ENCODE data around the gene CMSS1. TPM values are rescaled to one million over a fixed set of nuclear protein-coding genes. Genes with fewer than 3 reads are reported as not detected.

CMSS1 gene
- 157 TPM for polyA plus RNA-seq (2013, experiment 1 of 2)
- polyA plus RNA-seq (2013, experiment 2 of 2), result 149 TPM

GRCh38 chr3:99817437-99818240, at the start of gene CMSS1:
CMSS1 (plus strand) TSS chr3:99817862.
- Histone ChIP-seq H3K79me2 (ENCODE audit: control insufficient read depth, insufficient read depth, low read length) (peaks cover 11% of the 10 kb centered on the region), H3K79me1 (ENCODE audit: low read length) (peaks cover 4% of the 10 kb centered on the region), H3K27ac (ENCODE audit: low read depth, low read length) (no peak within 1 kb of the TSS), H3K56ac (ENCODE audit: low read length) (peak within 1 kb of the TSS; percentile 83), H3K4ac (ENCODE audit: low read depth, low read length) (no peak within 1 kb of the TSS), H3K9ac (ENCODE audit: low read length) (peak within 1 kb of the TSS; percentile 64), H3K27me3 (ENCODE audit: insufficient read depth, low read length, poor library complexity) (no peaks in the 10 kb centered on the region), H3K4me1 (ENCODE audit: control insufficient read depth, low read depth, low read length) (no peaks in the 10 kb centered on the region), H3K4me3 (ENCODE audit: low read length) (peak within 1 kb of the TSS; percentile 32), H4K8ac (ENCODE audit: low read depth, low read length) (no peak within 1 kb of the TSS), H2BK5ac (ENCODE audit: low read length) (no peak within 1 kb of the TSS), H2BK15ac (replicated peaks; ENCODE audit: low read depth) (no peak within 1 kb of the TSS), H2BK120ac (ENCODE audit: low read depth, low read length) (no peak within 1 kb of the TSS), H3K36me3 (ENCODE audit: control insufficient read depth, insufficient read depth, low read length) (no peaks in the 10 kb centered on the region), H3K4me2 (ENCODE audit: low read length) (peak within 1 kb of the TSS; percentile 83), H3K18ac (ENCODE audit: low read length) (no peak within 1 kb of the TSS), H3K23ac (ENCODE audit: low read length) (no peak within 1 kb of the TSS), H4K5ac (ENCODE audit: low read length) (no peak within 1 kb of the TSS), H2AK5ac (ENCODE audit: low read length) (no peak within 1 kb of the TSS)
- WGBS (ENCODE audit: extremely low coverage, insufficient coverage, low lambda C conversion rate), result no CpG with 5 or more reads among the region's 60 CpGs
- peak; percentile 92 for DNase-seq

- H2BK15ac ChIP-seq (replicated peaks; ENCODE audit: low read depth), result no peak overlapping the region
- H3K27ac ChIP-seq (ENCODE audit: low read depth, low read length), result no peak overlapping the region
- H3K23ac ChIP-seq (ENCODE audit: low read length), result no peak overlapping the region
- no peaks in the 10 kb centered on the region for H3K79me1 ChIP-seq (ENCODE audit: low read length)
- no CpG with 5 or more reads among the region's 1 CpG for WGBS (ENCODE audit: extremely low coverage, insufficient coverage, low lambda C conversion rate)
- H3K9ac ChIP-seq (ENCODE audit: low read length), result no peak overlapping the region
- no peaks in the 10 kb centered on the region for H3K79me2 ChIP-seq (ENCODE audit: control insufficient read depth, insufficient read depth, low read length)
- no peak overlapping the region for H3K4ac ChIP-seq (ENCODE audit: low read depth, low read length)
- H4K5ac ChIP-seq (ENCODE audit: low read length), result no peak overlapping the region
- no peak overlapping the region for H3K4me3 ChIP-seq (ENCODE audit: low read length)
- H3K18ac ChIP-seq (ENCODE audit: low read length), result no peak overlapping the region
- no peak for DNase-seq
- H3K56ac ChIP-seq (ENCODE audit: low read length), result no peak overlapping the region
- no peaks in the 10 kb centered on the region for H3K36me3 ChIP-seq (ENCODE audit: control insufficient read depth, insufficient read depth, low read length)
- no peaks in the 10 kb centered on the region for H3K27me3 ChIP-seq (ENCODE audit: insufficient read depth, low read length, poor library complexity)
- no peak overlapping the region for H2AK5ac ChIP-seq (ENCODE audit: low read length)
- H3K4me1 ChIP-seq (ENCODE audit: control insufficient read depth, low read depth, low read length), result no peaks in the 10 kb centered on the region
- no peak overlapping the region for H4K8ac ChIP-seq (ENCODE audit: low read depth, low read length)
- no peak overlapping the region for H3K4me2 ChIP-seq (ENCODE audit: low read length)
- H2BK120ac ChIP-seq (ENCODE audit: low read depth, low read length), result no peak overlapping the region
- no peak overlapping the region for H2BK5ac ChIP-seq (ENCODE audit: low read length)
Measured at GRCh38 chr3:99768126-99768525, 49.5 kb upstream of the CMSS1 start.

GRCh38 chr3:99768808-99769501, 48.7 kb upstream of the CMSS1 start:
- no peak for DNase-seq
- Histone ChIP-seq H3K79me2 (ENCODE audit: control insufficient read depth, insufficient read depth, low read length) (no peaks in the 10 kb centered on the region), H3K9ac (ENCODE audit: low read length) (no peak overlapping the region), H2BK5ac (ENCODE audit: low read length) (no peak overlapping the region), H3K79me1 (ENCODE audit: low read length) (no peaks in the 10 kb centered on the region), H4K5ac (ENCODE audit: low read length) (no peak overlapping the region), H3K4me1 (ENCODE audit: control insufficient read depth, low read depth, low read length) (no peaks in the 10 kb centered on the region), H3K4me3 (ENCODE audit: low read length) (no peak overlapping the region), H4K8ac (ENCODE audit: low read depth, low read length) (no peak overlapping the region), H3K27me3 (ENCODE audit: insufficient read depth, low read length, poor library complexity) (no peaks in the 10 kb centered on the region), H3K23ac (ENCODE audit: low read length) (no peak overlapping the region), H3K18ac (ENCODE audit: low read length) (no peak overlapping the region), H2BK120ac (ENCODE audit: low read depth, low read length) (no peak overlapping the region), H2BK15ac (replicated peaks; ENCODE audit: low read depth) (no peak overlapping the region), H3K56ac (ENCODE audit: low read length) (no peak overlapping the region), H3K4ac (ENCODE audit: low read depth, low read length) (no peak overlapping the region), H2AK5ac (ENCODE audit: low read length) (no peak overlapping the region), H3K4me2 (ENCODE audit: low read length) (no peak overlapping the region), H3K27ac (ENCODE audit: low read depth, low read length) (no peak overlapping the region), H3K36me3 (ENCODE audit: control insufficient read depth, insufficient read depth, low read length) (no peaks in the 10 kb centered on the region)
- no CpG with 5 or more reads among the region's 2 CpGs for WGBS (ENCODE audit: extremely low coverage, insufficient coverage, low lambda C conversion rate)

- H3K79me1 ChIP-seq (ENCODE audit: low read length), result no peaks in the 10 kb centered on the region
- H3K18ac ChIP-seq (ENCODE audit: low read length), result no peak overlapping the region
- no peak overlapping the region for H2BK120ac ChIP-seq (ENCODE audit: low read depth, low read length)
- no peaks in the 10 kb centered on the region for H3K79me2 ChIP-seq (ENCODE audit: control insufficient read depth, insufficient read depth, low read length)
- no peak overlapping the region for H4K8ac ChIP-seq (ENCODE audit: low read depth, low read length)
- no peak overlapping the region for H2BK15ac ChIP-seq (replicated peaks; ENCODE audit: low read depth)
- H3K4ac ChIP-seq (ENCODE audit: low read depth, low read length), result no peak overlapping the region
- H3K9ac ChIP-seq (ENCODE audit: low read length), result no peak overlapping the region
- no peak overlapping the region for H3K4me3 ChIP-seq (ENCODE audit: low read length)
- no peak overlapping the region for H3K4me2 ChIP-seq (ENCODE audit: low read length)
- no CpG with 5 or more reads among the region's 3 CpGs for WGBS (ENCODE audit: extremely low coverage, insufficient coverage, low lambda C conversion rate)
- H4K5ac ChIP-seq (ENCODE audit: low read length), result no peak overlapping the region
- DNase-seq, result no peak
- H2AK5ac ChIP-seq (ENCODE audit: low read length), result no peak overlapping the region
- no peaks in the 10 kb centered on the region for H3K27me3 ChIP-seq (ENCODE audit: insufficient read depth, low read length, poor library complexity)
- no peak overlapping the region for H3K56ac ChIP-seq (ENCODE audit: low read length)
- no peak overlapping the region for H3K23ac ChIP-seq (ENCODE audit: low read length)
- no peak overlapping the region for H3K27ac ChIP-seq (ENCODE audit: low read depth, low read length)
- no peak overlapping the region for H2BK5ac ChIP-seq (ENCODE audit: low read length)
- H3K36me3 ChIP-seq (ENCODE audit: control insufficient read depth, insufficient read depth, low read length), result no peaks in the 10 kb centered on the region
- H3K4me1 ChIP-seq (ENCODE audit: control insufficient read depth, low read depth, low read length), result no peaks in the 10 kb centered on the region
Measured at GRCh38 chr3:99772171-99772570, 45.5 kb upstream of the CMSS1 start.

- no peaks in the 10 kb centered on the region for H3K4me1 ChIP-seq (ENCODE audit: control insufficient read depth, low read depth, low read length)
- H3K18ac ChIP-seq (ENCODE audit: low read length), result no peak overlapping the region
- no peaks in the 10 kb centered on the region for H3K36me3 ChIP-seq (ENCODE audit: control insufficient read depth, insufficient read depth, low read length)
- H3K4ac ChIP-seq (ENCODE audit: low read depth, low read length), result no peak overlapping the region
- H3K27ac ChIP-seq (ENCODE audit: low read depth, low read length), result no peak overlapping the region
- no peak overlapping the region for H2BK15ac ChIP-seq (replicated peaks; ENCODE audit: low read depth)
- H4K5ac ChIP-seq (ENCODE audit: low read length), result no peak overlapping the region
- no peaks in the 10 kb centered on the region for H3K79me2 ChIP-seq (ENCODE audit: control insufficient read depth, insufficient read depth, low read length)
- H3K4me3 ChIP-seq (ENCODE audit: low read length), result no peak overlapping the region
- no peaks in the 10 kb centered on the region for H3K79me1 ChIP-seq (ENCODE audit: low read length)
- no peak overlapping the region for H3K23ac ChIP-seq (ENCODE audit: low read length)
- no peak for DNase-seq
- H2BK120ac ChIP-seq (ENCODE audit: low read depth, low read length), result no peak overlapping the region
- WGBS (ENCODE audit: extremely low coverage, insufficient coverage, low lambda C conversion rate), result no CpG with 5 or more reads among the region's 1 CpG
- no peak overlapping the region for H3K9ac ChIP-seq (ENCODE audit: low read length)
- no peak overlapping the region for H2AK5ac ChIP-seq (ENCODE audit: low read length)
- H3K27me3 ChIP-seq (ENCODE audit: insufficient read depth, low read length, poor library complexity), result no peaks in the 10 kb centered on the region
- H3K56ac ChIP-seq (ENCODE audit: low read length), result no peak overlapping the region
- H2BK5ac ChIP-seq (ENCODE audit: low read length), result no peak overlapping the region
- no peak overlapping the region for H4K8ac ChIP-seq (ENCODE audit: low read depth, low read length)
- no peak overlapping the region for H3K4me2 ChIP-seq (ENCODE audit: low read length)
Measured at GRCh38 chr3:99772671-99773070, 45.0 kb upstream of the CMSS1 start.
